Naive B cell (primary cell): ENCODE measurements around the gene NAP1L5. TPM values are rescaled to one million over a fixed set of nuclear protein-coding genes. Genes with fewer than 3 reads are reported as not detected.

Source experiments
- polyA plus RNA-seq, 6 donors: library from polyadenylated mRNA; unstranded; fragments of 300-500 nt; fragmentation: Illumina TruSeq; gene quantifications; one replicate each; pipeline ENCODE4 v1.2.3, GENCODE V29; 2021; ENCODE audit warnings: low read depth in 6 of 6

The NAP1L5 gene
- polyA plus RNA-seq, 6 donors from 2014 or later, result 0.58 to 1.8 (median 1.2) TPM; not detected in 1

Other genes with a start within 250 kb of the NAP1L5 start
- gene HERC5, start 240.7 kb downstream of the NAP1L5 start, polyA plus RNA-seq, result 10 to 100 TPM in 1 of 6 donors, 1 to 10 TPM in 5; 6.2 to 10.5 (median 7.5) TPM
- 100 to 1,000 TPM; 197 to 384 (median 239) TPM for gene PYURF, start 174.1 kb downstream of the NAP1L5 start, polyA plus RNA-seq
- gene HERC3, start 105.3 kb downstream of the NAP1L5 start, polyA plus RNA-seq, result 10 to 100 TPM; 31.6 to 50.8 (median 45.8) TPM